Spleen (tissue), 7 donors: ENCODE measurements around the gene TMED8.

Source experiments
- POLR2A ChIP-seq, 3 donors: fragments of 450-650 bp; IDR thresholded peaks; one replicate each; pipeline ENCODE4 v1.5.1; 2017; ENCODE audit warnings: antibody characterized with exemption in 3 of 3, mild to moderate bottlenecking in 1 of 3
- POLR2AphosphoS5 ChIP-seq, 3 donors: sonication (generic); formaldehyde crosslinking; IDR thresholded peaks; one replicate each; pipeline ENCODE4 v1.5.1; 2017; ENCODE audit warnings: antibody characterized with exemption in 3 of 3
- TF ChIP-seq, protein P1 (sequence below), 11 experiments: fragments of 200-600 bp in 7 of 11; fragments of 450-650 bp in 4 of 11; sonication (generic) in 4 of 11; IDR thresholded peaks in 8 of 11; conservative IDR thresholded peaks in 3 of 11; 1 replicate in 7 of 11; 2 replicates in 4 of 11; pipeline versions ENCODE4 v1.4.0 to v1.8.0; 2016 to 2021; ENCODE audit warnings: antibody characterized with exemption in 11 of 11, inconsistent platforms in 4 of 11, mild to moderate bottlenecking in 1 of 11
- donor health status: DM: no; HTN: no; CAD: no; lungs with moderate emphysema.
- donor health status: DM: no; HTN: no; CAD: no.
- donor health status: DM: no; HTN: no; CAD: no.

- TF ChIP-seq, protein P1, sequence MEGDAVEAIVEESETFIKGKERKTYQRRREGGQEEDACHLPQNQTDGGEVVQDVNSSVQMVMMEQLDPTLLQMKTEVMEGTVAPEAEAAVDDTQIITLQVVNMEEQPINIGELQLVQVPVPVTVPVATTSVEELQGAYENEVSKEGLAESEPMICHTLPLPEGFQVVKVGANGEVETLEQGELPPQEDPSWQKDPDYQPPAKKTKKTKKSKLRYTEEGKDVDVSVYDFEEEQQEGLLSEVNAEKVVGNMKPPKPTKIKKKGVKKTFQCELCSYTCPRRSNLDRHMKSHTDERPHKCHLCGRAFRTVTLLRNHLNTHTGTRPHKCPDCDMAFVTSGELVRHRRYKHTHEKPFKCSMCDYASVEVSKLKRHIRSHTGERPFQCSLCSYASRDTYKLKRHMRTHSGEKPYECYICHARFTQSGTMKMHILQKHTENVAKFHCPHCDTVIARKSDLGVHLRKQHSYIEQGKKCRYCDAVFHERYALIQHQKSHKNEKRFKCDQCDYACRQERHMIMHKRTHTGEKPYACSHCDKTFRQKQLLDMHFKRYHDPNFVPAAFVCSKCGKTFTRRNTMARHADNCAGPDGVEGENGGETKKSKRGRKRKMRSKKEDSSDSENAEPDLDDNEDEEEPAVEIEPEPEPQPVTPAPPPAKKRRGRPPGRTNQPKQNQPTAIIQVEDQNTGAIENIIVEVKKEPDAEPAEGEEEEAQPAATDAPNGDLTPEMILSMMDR (IDR thresholded peaks at IDR 0.05 in 8 of 11, conservative IDR thresholded peaks at IDR 0.05 in 3 of 11): no peak
- no peak for TF ChIP-seq POLR2AphosphoS5 (IDR thresholded peaks at IDR 0.05)
- TF ChIP-seq POLR2A (IDR thresholded peaks at IDR 0.05): no peak
Observed at GRCh38 chr14:77406718-77407117, 29.8 kb upstream of the TMED8 start.
